ENCODE measurements around the gene POMC. TPM values are rescaled to one million over a fixed set of nuclear protein-coding genes. Genes with fewer than 3 reads are reported as not detected.
"Not testable (repeated sequence)": the region's sequence is repeated elsewhere in the genome, so short reads cannot be mapped to it uniquely, and the experiment has no call there.

POMC gene
- total RNA-seq, 1 experiment from 2014 or later: 1.6 TPM

DNA sequence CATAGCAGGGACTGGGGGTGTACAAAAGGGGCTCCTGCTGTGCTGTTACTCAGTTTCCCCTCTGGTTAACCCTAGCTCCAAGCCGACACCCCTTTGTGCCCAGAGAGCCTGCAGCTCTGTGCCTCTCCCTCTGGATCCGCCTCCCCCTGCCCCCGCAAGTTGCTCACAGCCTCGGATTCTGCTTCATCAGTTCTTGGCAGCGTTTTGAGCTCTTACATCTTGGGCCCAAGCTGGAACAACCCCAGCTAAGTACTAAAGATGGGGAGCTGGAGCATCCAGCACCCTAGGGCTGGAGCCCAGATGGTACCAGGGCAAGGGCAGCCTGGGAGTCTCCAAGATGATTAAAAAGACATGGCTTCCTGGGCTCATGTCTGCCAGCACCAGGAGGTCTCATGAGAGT lies 40.7 kb downstream of the POMC start:
- H3K4ac ChIP-seq (ENCODE audit: low read depth, low read length): no peak overlapping the region
- no peak overlapping the region for H3K23ac ChIP-seq (ENCODE audit: insufficient read length, low read depth, low read length)
- H3K9me3 ChIP-seq (ENCODE audit: control insufficient read depth, low read depth, low read length): no peaks in the 10 kb centered on the region
- no peak overlapping the region for H2BK120ac ChIP-seq (ENCODE audit: low read depth, low read length, poor library complexity, severe bottlenecking)
- H3T11ph ChIP-seq (ENCODE audit: low read length): no peak overlapping the region
- Mint-ChIP-seq H3K36me3 (ENCODE audit: insufficient read depth in 1 of 3, low read depth in 3 of 3) (peaks cover 0 to 3% (median 2%) of the 10 kb centered on the region in 3 experiments; a peak in 4 of 7 replicates), H3K4me1 (peaks cover 8 to 13% of the 10 kb centered on the region in 2 experiments), H3K4me3 (no peak overlapping the region), H3K9me3 (no peaks in the 10 kb centered on the region), H3K27ac (no peak overlapping the region), H3K27me3 (ENCODE audit: low read depth) (peaks cover 22% of the 10 kb centered on the region)
- H2BK5ac ChIP-seq (ENCODE audit: insufficient read length, low read length): no peak overlapping the region
- H3K4me2 ChIP-seq (ENCODE audit: insufficient read depth, insufficient read length, low read length): no peak overlapping the region
- no peak overlapping the region for H3K27ac ChIP-seq (ENCODE audit: insufficient read length, low read depth, low read length)
- no peak for DNase-seq
- H3K18ac ChIP-seq (ENCODE audit: insufficient read length, low read depth, low read length): no peak overlapping the region
- no peak overlapping the region for H3K9ac ChIP-seq (ENCODE audit: extremely low read depth, insufficient read length, low read length)
- peaks cover 3% of the 10 kb centered on the region; the same call in 1 of the 2 replicates for H3K27me3 ChIP-seq (ENCODE audit: insufficient read depth, low read length)
- no peak overlapping the region for H2AK5ac ChIP-seq (ENCODE audit: insufficient read length, low read length)
- H3K79me1 ChIP-seq (ENCODE audit: insufficient read depth, low read depth, low read length, poor library complexity, severe bottlenecking): no peaks in the 10 kb centered on the region
- TF ChIP-seq CTCF (conservative IDR thresholded peaks at IDR 0.05): no peak
- H3K79me2 ChIP-seq (ENCODE audit: insufficient read depth, low read length): no peaks in the 10 kb centered on the region
- H2BK15ac ChIP-seq (ENCODE audit: low read depth, low read length): no peak overlapping the region
- no peaks in the 10 kb centered on the region; the same call in 1 of the 2 replicates for H3K4me1 ChIP-seq (ENCODE audit: insufficient read depth, low read length)
- no peaks in the 10 kb centered on the region for H4K20me1 ChIP-seq (ENCODE audit: control insufficient read depth, insufficient read depth, insufficient read length)
- no peak overlapping the region for H2BK20ac ChIP-seq (ENCODE audit: low read depth, low read length, poor library complexity, severe bottlenecking)
- H4K8ac ChIP-seq (replicated peaks; ENCODE audit: insufficient read length, low read depth, low read length): no peak overlapping the region
- no peak overlapping the region for H2AFZ ChIP-seq (ENCODE audit: low read length)
- no peak overlapping the region for H4K91ac ChIP-seq (ENCODE audit: insufficient read length, low read depth, low read length)
- no peak overlapping the region for H3K56ac ChIP-seq (ENCODE audit: insufficient read length, low read depth, low read length)
- H3K23me2 ChIP-seq (ENCODE audit: insufficient read length, low read depth, low read length, poor library complexity, severe bottlenecking): peaks cover 5% of the 10 kb centered on the region
- H4K5ac ChIP-seq (ENCODE audit: insufficient read length, low read depth, low read length): no peak overlapping the region
- H3K14ac ChIP-seq (ENCODE audit: insufficient read depth, low read length): no peak overlapping the region
- no peak overlapping the region for H2BK12ac ChIP-seq (ENCODE audit: insufficient read length, low read depth, low read length)
- WGBS (ENCODE audit: extremely low coverage, insufficient read length, low lambda C conversion rate): no CpG with 5 or more reads among the region's 5 CpGs

DNA sequence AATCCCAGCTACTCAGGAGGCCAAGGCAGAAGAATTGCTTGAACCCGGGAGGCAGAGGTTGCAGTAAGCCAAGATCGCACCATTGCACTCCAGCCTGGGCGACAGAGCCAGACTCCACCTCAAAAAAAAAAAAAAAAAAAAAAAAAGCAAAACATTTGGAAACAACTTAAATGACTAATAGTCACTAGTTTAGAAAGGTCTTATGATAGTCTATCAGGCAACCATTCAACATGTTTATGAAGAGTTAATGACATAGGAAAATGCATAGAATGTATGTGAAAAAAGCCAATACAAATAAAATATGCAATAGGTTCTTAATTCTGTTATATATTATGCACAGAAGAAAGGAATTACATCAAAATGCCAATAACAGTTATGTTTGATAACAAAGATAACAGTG lies 41.3 kb downstream of the POMC start:
- not testable (repeated sequence) for H3K79me1 ChIP-seq (ENCODE audit: insufficient read depth, low read depth, low read length, poor library complexity, severe bottlenecking); H3K4me3 Mint-ChIP-seq; H2BK5ac ChIP-seq (ENCODE audit: insufficient read length, low read length); H3K27me3 ChIP-seq (ENCODE audit: insufficient read depth, low read length); H3K9me3 Mint-ChIP-seq; H3K9ac ChIP-seq (ENCODE audit: extremely low read depth, insufficient read length, low read length); H4K20me1 ChIP-seq (ENCODE audit: control insufficient read depth, insufficient read depth, insufficient read length); H2AFZ ChIP-seq (ENCODE audit: low read length); H3K27ac Mint-ChIP-seq; H3K23ac ChIP-seq (ENCODE audit: insufficient read length, low read depth, low read length); H3K27ac ChIP-seq (ENCODE audit: insufficient read length, low read depth, low read length); H3K23me2 ChIP-seq (ENCODE audit: insufficient read length, low read depth, low read length, poor library complexity, severe bottlenecking); H2BK12ac ChIP-seq (ENCODE audit: insufficient read length, low read depth, low read length); H4K91ac ChIP-seq (ENCODE audit: insufficient read length, low read depth, low read length); H3K9me3 ChIP-seq (ENCODE audit: control insufficient read depth, low read depth, low read length); H3K4me2 ChIP-seq (ENCODE audit: insufficient read depth, insufficient read length, low read length); H4K8ac ChIP-seq (replicated peaks; ENCODE audit: insufficient read length, low read depth, low read length); H3K56ac ChIP-seq (ENCODE audit: insufficient read length, low read depth, low read length); H3K18ac ChIP-seq (ENCODE audit: insufficient read length, low read depth, low read length); H3T11ph ChIP-seq (ENCODE audit: low read length); H3K4me1 ChIP-seq (ENCODE audit: insufficient read depth, low read length); H3K79me2 ChIP-seq (ENCODE audit: insufficient read depth, low read length); H4K5ac ChIP-seq (ENCODE audit: insufficient read length, low read depth, low read length); H2BK15ac ChIP-seq (ENCODE audit: low read depth, low read length); H3K14ac ChIP-seq (ENCODE audit: insufficient read depth, low read length); H3K4me1 Mint-ChIP-seq; H2BK20ac ChIP-seq (ENCODE audit: low read depth, low read length, poor library complexity, severe bottlenecking); H3K36me3 Mint-ChIP-seq (ENCODE audit: insufficient read depth in 1 of 3, low read depth in 3 of 3); H2AK5ac ChIP-seq (ENCODE audit: insufficient read length, low read length); H2BK120ac ChIP-seq (ENCODE audit: low read depth, low read length, poor library complexity, severe bottlenecking); H3K4ac ChIP-seq (ENCODE audit: low read depth, low read length); DNase-seq
- peaks cover 16% of the 10 kb centered on the region for H3K27me3 Mint-ChIP-seq (ENCODE audit: low read depth)
- WGBS (ENCODE audit: extremely low coverage, insufficient read length, low lambda C conversion rate): no CpG with 5 or more reads among the region's 3 CpGs
